Adrenal gland (tissue), 5 donors: ENCODE results near the gene DCC.

Experiments used
- CTCF ChIP-seq, 6 experiments: fragments of 450-650 bp in 4 of 6; fragments of 200-600 bp in 2 of 6; sonication (generic) in 1 of 6; IDR thresholded peaks; 1 replicate in 5 of 6; 2 replicates in 1 of 6; pipeline versions ENCODE4 v1.5.1 to v1.8.0; 2016 to 2021; ENCODE audit warnings: antibody characterized with exemption in 6 of 6, mild to moderate bottlenecking in 2 of 6, moderate library complexity in 1 of 6
- POLR2A ChIP-seq, 2 donors: fragments of 450-650 bp; IDR thresholded peaks; one replicate each; pipeline ENCODE4 v1.6.1; 2017; ENCODE audit warnings: antibody characterized with exemption in 2 of 2, mild to moderate bottlenecking in 2 of 2, moderate library complexity in 1 of 2
- donor health status: DM: no; HTN: no; CAD: no.

- TF ChIP-seq CTCF (IDR thresholded peaks at IDR 0.05) (no peak), POLR2A (IDR thresholded peaks at IDR 0.05) (no peak)
Measured at GRCh38 chr18:52963481-52963880, 623.5 kb downstream of the DCC start.
